GM12878 (cell line): ENCODE data around the gene ZNF512B. TPM values are rescaled to one million over a fixed set of nuclear protein-coding genes. Genes with fewer than 3 reads are reported as not detected.
A peak's percentile ranks its signal among the peaks of the same experiment; 100 is the strongest.

ENCODE experiments used
- ATAC-seq: fragments of 200-7000 bp; cut with Tn5 transposase; 3 replicates; pipeline ENCODE4 v1.9.1; 2020; ENCODE audit warnings: mild to moderate bottlenecking, moderate library complexity
- BruUV-seq: library from RNA; stranded (reverse); fragments of 400-500 nt; replicated peaks from 2 replicates; lab custom pipeline; 2021; lab: Mats Ljungman, UMichigan
- CTCF ChIA-PET: fragments of 300-600 bp; sonication (Branson Sonifier 250); formaldehyde crosslinking; extraction: SDS; loops from one replicate; lab custom pipeline; 2021; ENCODE audit warnings: inconsistent platforms; lab: Yijun Ruan, JAX
- POLR2A ChIA-PET: fragments of 350-600 bp; formaldehyde crosslinking; extraction: SDS; loops from one replicate; lab custom pipeline; 2021; ENCODE audit warnings: inconsistent platforms; lab: Charles Lee
- RAD21 ChIA-PET: fragments of 300-600 bp; sonication (Branson Sonifier 250); formaldehyde crosslinking; loops from one replicate; lab custom pipeline; 2023; ENCODE audit warnings: antibody characterized with exemption; ENCODE audit not compliant: unreplicated experiment; lab: Charles Lee
- SMC1A ChIA-PET: fragments of 300-600 bp; sonication (Branson Sonifier 250); formaldehyde crosslinking; loops from one replicate; lab custom pipeline; 2023; ENCODE audit not compliant: unreplicated experiment, uncharacterized antibody; lab: Charles Lee
- DNase-seq: peaks from one replicate; pipeline ENCODE4 v3.0.0-alpha.2; 2011; ENCODE audit warnings: low read depth, low spot score
- FAIRE-seq: peaks from 3 replicates; lab custom pipeline; 2011; peaks lifted over from hg19 to GRCh38; lab: Jason Lieb, UNC
- H2AFZ ChIP-seq: 2 replicates; pipeline ENCODE4 v1.6.0; 2011; ENCODE audit warnings: low read depth, low read length, control low read depth; ENCODE audit not compliant: control insufficient read depth
- H3K27ac ChIP-seq: 2 replicates; pipeline ENCODE4 v1.5.1; 2011; ENCODE audit warnings: control low read depth; ENCODE audit not compliant: control insufficient read depth, insufficient read depth
- H3K27me3 ChIP-seq, 2 experiments: replicated peaks in 1 of 2; 2 replicates each; pipeline versions ENCODE4 v1.6.0 to v1.6.1; 2011; ENCODE audit warnings: low read length in 1 of 2; ENCODE audit not compliant: control insufficient read depth in 2 of 2, insufficient read depth in 2 of 2
- H3K36me3 ChIP-seq, 2 experiments: 2 replicates each; pipeline ENCODE4 v1.5.1; 2011; ENCODE audit warnings: low read length in 1 of 2; ENCODE audit not compliant: control insufficient read depth in 2 of 2, insufficient read depth in 2 of 2
- H3K4me1 ChIP-seq: 2 replicates; pipeline ENCODE4 v1.6.1; 2011; ENCODE audit warnings: mild to moderate bottlenecking, low read length, moderate library complexity, mixed read lengths; ENCODE audit not compliant: control insufficient read depth, insufficient read depth
- H3K4me2 ChIP-seq: 2 replicates; pipeline ENCODE4 v1.6.0; 2011; ENCODE audit warnings: control low read depth; ENCODE audit not compliant: control insufficient read depth, insufficient read depth
- H3K4me3 ChIP-seq: fragments of 200-600 bp; sonication (generic); 2 replicates; pipeline ENCODE4 v1.5.1; 2016
- H3K79me2 ChIP-seq: 2 replicates; pipeline ENCODE4 v1.6.0; 2011; ENCODE audit warnings: low read length; ENCODE audit not compliant: control insufficient read depth, insufficient read depth
- H3K9ac ChIP-seq: 2 replicates; pipeline ENCODE4 v1.8.0; 2011; ENCODE audit warnings: low read length, control low read depth, mixed read lengths; ENCODE audit not compliant: control insufficient read depth, insufficient read depth
- H3K9me3 ChIP-seq: replicated peaks from 3 replicates; pipeline ENCODE4 v1.5.1; 2011; ENCODE audit warnings: mild to moderate bottlenecking, low read length; ENCODE audit not compliant: control insufficient read depth, insufficient read depth
- H4K20me1 ChIP-seq: 2 replicates; pipeline ENCODE4 v1.6.0; 2011; ENCODE audit not compliant: control insufficient read depth, insufficient read depth
- CTCF ChIP-seq, 3 experiments: IDR thresholded peaks in 2 of 3; conservative IDR thresholded peaks in 1 of 3; 2 replicates each; pipeline ENCODE4 v1.5.1; 2011; ENCODE audit warnings: low read depth in 3 of 3, low read length in 3 of 3, mild to moderate bottlenecking in 3 of 3, control low read depth in 2 of 3, moderate library complexity in 2 of 3, inconsistent platforms in 1 of 3, mixed read lengths in 1 of 3; ENCODE audit not compliant: control insufficient read depth in 2 of 3, insufficient read depth in 1 of 3; ENCODE audit errors: extremely low read depth in 1 of 3
- EP300 ChIP-seq, 2 experiments: fragments of 150-350 bp in 1 of 2; IDR thresholded peaks; 2 replicates each; pipeline ENCODE4 v1.6.1; 2011 to 2012; ENCODE audit warnings: low read depth in 2 of 2, low read length in 2 of 2, borderline replicate concordance in 1 of 2, improper control_type of control experiment in 1 of 2, inconsistent platforms in 1 of 2; ENCODE audit not compliant: control insufficient read depth in 1 of 2
- ESRRA ChIP-seq: IDR thresholded peaks from 2 replicates; pipeline ENCODE4 v1.6.1; 2012; ENCODE audit warnings: mild to moderate bottlenecking, low read length, improper control_type of control experiment
- GABPA ChIP-seq: IDR thresholded peaks from 2 replicates; pipeline ENCODE4 v1.6.1; 2014; ENCODE audit warnings: antibody characterized with exemption, low read depth, mild to moderate bottlenecking, inconsistent platforms
- IKZF2 ChIP-seq, 2 experiments: fragments of 450-650 bp; IDR thresholded peaks; 2 replicates each; pipeline ENCODE4 v1.6.1; 2017; ENCODE audit warnings: mild to moderate bottlenecking in 2 of 2, moderate library complexity in 2 of 2
- POLR2A ChIP-seq: IDR thresholded peaks from 2 replicates; pipeline ENCODE4 v1.6.1; 2011; ENCODE audit warnings: low read depth, mild to moderate bottlenecking, low read length
- SMAD1 ChIP-seq: fragments of 450-650 bp; IDR thresholded peaks from 2 replicates; pipeline ENCODE4 v1.6.1; 2018; ENCODE audit warnings: mild to moderate bottlenecking, low read depth; ENCODE audit not compliant: partially characterized antibody
- SUZ12 ChIP-seq: fragments of 200-600 bp; sonication (generic); IDR thresholded peaks from one replicate; pipeline ENCODE4 v1.6.1; 2018; ENCODE audit warnings: antibody characterized with exemption, mild to moderate bottlenecking; ENCODE audit not compliant: unreplicated experiment
- ZNF384 ChIP-seq: IDR thresholded peaks from 2 replicates; pipeline ENCODE4 v1.6.1; 2012; ENCODE audit warnings: low read depth, mild to moderate bottlenecking, low read length, improper control_type of control experiment, borderline replicate concordance
- WGBS: methylation state at CpG from one replicate; pipeline ENCODE4 v1.1.6; 2016; ENCODE audit warnings: low lambda C conversion rate; ENCODE audit not compliant: insufficient replicate concordance, insufficient coverage; ENCODE audit errors: missing lambda C conversion rate; 5-methylcytosine and 5-hydroxymethylcytosine counted together
- in situ Hi-C: fragments of 300-500 bp; cut with MboI; formaldehyde crosslinking; loops from 9 replicates; pipeline ENCODE4 v1.14.3; 2018; ENCODE audit warnings: mixed read lengths
- intact Hi-C: fragments of 100-400 bp; cut with micrococcal nuclease; formaldehyde crosslinking; loops from one replicate; pipeline ENCODE4 v1.14.2; 2022; ENCODE audit not compliant: unreplicated experiment
- polyA plus RNA-seq, 11 experiments: library from polyadenylated mRNA; depleted of rRNA in 4 of 11; unstranded in 6 of 11; stranded (reverse) in 5 of 11; fragments of >200 nt; fragmentation: Nextera tagmentation in 4 of 11; fragmentation: Illumina TruSeq in 1 of 11; extraction: Ambion mirVana in 4 of 11; extraction: Trizol in 1 of 11; gene quantifications; 1 replicate in 1 of 11; 2 replicates in 10 of 11; pipeline versions ENCODE4 v1.2.1 to v1.2.3, GENCODE V29; 2011 to 2016; ENCODE audit warnings: inconsistent platforms in 2 of 11, missing spikeins in 2 of 11, low read depth in 1 of 11
- total RNA-seq, 4 experiments: library from RNA; depleted of rRNA in 3 of 4; stranded (reverse); fragments of >200 nt in 3 of 4; fragmentation: Illumina TruSeq in 1 of 4; extraction: Trizol in 1 of 4; gene quantifications; 2 replicates each; pipeline versions ENCODE4 v1.2.1 to v1.2.3, GENCODE V29; 2013 to 2021
- TF ChIP-seq, protein P1 (sequence below): fragments of 450-650 bp; IDR thresholded peaks from 2 replicates; pipeline ENCODE4 v1.6.1; 2017; ENCODE audit warnings: antibody characterized with exemption, mild to moderate bottlenecking, moderate library complexity
- TF ChIP-seq, protein P2 (sequence below): fragments of 450-650 bp; IDR thresholded peaks from 2 replicates; pipeline ENCODE4 v1.6.1; 2016; ENCODE audit warnings: mild to moderate bottlenecking

Gene ZNF512B
- total and polyA plus RNA-seq, 10 of the 15 experiments (the other 5 are each of a cell fraction or from before 2014, with no cell fraction given), result 0.06 to 23.9 (median 4.0) TPM

DNA sequence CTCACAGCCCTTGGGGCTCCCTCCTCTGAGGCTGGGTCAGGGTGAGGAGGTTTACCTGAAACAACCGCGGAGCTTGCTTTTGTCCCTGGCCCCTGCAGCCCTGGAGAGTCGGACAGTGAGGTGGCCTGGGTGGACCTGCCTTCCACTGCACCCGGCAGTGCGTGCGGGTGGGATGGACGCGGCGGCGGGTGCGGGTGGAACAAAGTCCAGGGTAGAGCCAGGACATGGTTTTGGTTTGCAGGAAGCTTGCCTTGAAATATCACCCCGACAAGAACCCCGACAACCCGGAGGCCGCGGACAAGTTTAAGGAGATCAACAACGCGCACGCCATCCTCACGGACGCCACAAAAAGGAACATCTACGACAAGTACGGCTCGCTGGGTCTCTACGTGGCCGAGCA is 40.7 kb downstream of the ZNF512B start:
- Histone ChIP-seq H3K27me3 (no peaks in the 10 kb centered on the region), H3K4me1 (no peaks in the 10 kb centered on the region), H3K9me3 (no peaks in the 10 kb centered on the region), H3K4me3 (no peak overlapping the region), H3K4me2 (no peak overlapping the region), H3K79me2 (no peaks in the 10 kb centered on the region), H3K27ac (no peak overlapping the region), H4K20me1 (no peaks in the 10 kb centered on the region), H3K9ac (no peak overlapping the region), H2AFZ (no peak overlapping the region), H3K36me3 (peaks cover 14 to 29% of the 10 kb centered on the region in 2 experiments)
- DNase-seq, result no peak
- no TSS peak for BruUV-seq
- TF ChIP-seq GABPA (no peak), POLR2A (0 out of 2 replicates have a peak, but pooled peaks have one; percentile 1)
- ChIA-PET POLR2A (no interaction called here), CTCF (no interaction called here), RAD21 (no interaction called here), SMC1A (interaction anchor here (0.6 kb wide), 1 partner anchor 53 kb away, joined by 3 read pairs; no protein-coding TSS in a partner anchor)
- in situ Hi-C loops (no loop called here), intact Hi-C loops (no loop called here)
- whole genome bisulfite sequencing, result 96% methylated on average over 26 of the region's 26 CpGs
- FAIRE-seq, result no peak
- no peak for ATAC-seq

DNA sequence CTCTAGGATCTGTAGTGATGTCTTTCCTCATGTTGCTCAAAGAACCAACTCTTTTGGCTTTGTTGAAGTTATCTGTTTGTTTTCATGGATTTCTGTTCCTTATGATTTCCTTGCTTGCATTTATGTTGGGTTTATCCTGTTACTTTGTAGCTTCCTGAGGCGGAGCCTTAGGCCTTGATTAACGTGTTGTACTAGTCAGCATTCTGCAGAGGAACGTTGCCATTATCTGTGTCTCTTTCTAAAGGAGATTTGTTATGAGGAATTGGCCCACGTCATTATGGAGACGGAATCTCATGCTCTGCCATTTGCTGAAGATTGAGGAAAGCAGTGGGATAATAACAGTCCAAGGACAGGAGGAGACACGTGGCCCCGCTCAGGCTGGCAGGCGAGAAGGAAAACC is 43.4 kb downstream of the ZNF512B start:
- H3K4me1 ChIP-seq, result no peaks in the 10 kb centered on the region
- no peak for FAIRE-seq
- WGBS, result over 99% methylated on average over 8 of the region's 8 CpGs
- H2AFZ ChIP-seq, result no peak overlapping the region
- H3K27me3 ChIP-seq, result no peaks in the 10 kb centered on the region
- CTCF ChIA-PET, result interaction anchor here (1.0 kb wide), 1 partner anchor 131 kb away, joined by 3 read pairs; no protein-coding TSS in a partner anchor
- BruUV-seq, result no TSS peak
- no peak overlapping the region for H3K4me3 ChIP-seq
- SMC1A ChIA-PET, result no interaction called here
- in situ Hi-C loops, result no loop called here
- no peaks in the 10 kb centered on the region for H3K79me2 ChIP-seq
- POLR2A ChIA-PET, result no interaction called here
- peaks cover 14 to 17% of the 10 kb centered on the region in 2 experiments for H3K36me3 ChIP-seq
- no peak for DNase-seq
- RAD21 ChIA-PET, result interaction anchor here (0.6 kb wide), 1 partner anchor 388 kb away, joined by 4 read pairs; no protein-coding TSS in a partner anchor
- no peaks in the 10 kb centered on the region for H4K20me1 ChIP-seq
- H3K9ac ChIP-seq, result no peak overlapping the region
- no peak overlapping the region for H3K4me2 ChIP-seq
- no peak overlapping the region for H3K27ac ChIP-seq
- no peak for ATAC-seq
- intact Hi-C loops, result no loop called here
- H3K9me3 ChIP-seq, result no peaks in the 10 kb centered on the region
- TF ChIP-seq ESRRA (no peak), SUZ12 (no peak), SMAD1 (no peak), CTCF (IDR thresholded peaks at IDR 0.05 in 2 of 3, conservative IDR thresholded peaks at IDR 0.05 in 1 of 3; ENCODE audit: control insufficient read depth in 2 of 3, extremely low read depth in 1 of 3, insufficient read depth in 1 of 3, low read depth in 3 of 3, low read length in 3 of 3) (no peak), ZNF384 (no peak), EP300 (IDR thresholded peaks at IDR 0.05; ENCODE audit: borderline replicate concordance in 1 of 2, control insufficient read depth in 1 of 2, low read depth in 2 of 2, low read length in 2 of 2) (no peak), IKZF2 (IDR thresholded peaks at IDR 0.05) (no peak)
- TF ChIP-seq, protein P1, sequence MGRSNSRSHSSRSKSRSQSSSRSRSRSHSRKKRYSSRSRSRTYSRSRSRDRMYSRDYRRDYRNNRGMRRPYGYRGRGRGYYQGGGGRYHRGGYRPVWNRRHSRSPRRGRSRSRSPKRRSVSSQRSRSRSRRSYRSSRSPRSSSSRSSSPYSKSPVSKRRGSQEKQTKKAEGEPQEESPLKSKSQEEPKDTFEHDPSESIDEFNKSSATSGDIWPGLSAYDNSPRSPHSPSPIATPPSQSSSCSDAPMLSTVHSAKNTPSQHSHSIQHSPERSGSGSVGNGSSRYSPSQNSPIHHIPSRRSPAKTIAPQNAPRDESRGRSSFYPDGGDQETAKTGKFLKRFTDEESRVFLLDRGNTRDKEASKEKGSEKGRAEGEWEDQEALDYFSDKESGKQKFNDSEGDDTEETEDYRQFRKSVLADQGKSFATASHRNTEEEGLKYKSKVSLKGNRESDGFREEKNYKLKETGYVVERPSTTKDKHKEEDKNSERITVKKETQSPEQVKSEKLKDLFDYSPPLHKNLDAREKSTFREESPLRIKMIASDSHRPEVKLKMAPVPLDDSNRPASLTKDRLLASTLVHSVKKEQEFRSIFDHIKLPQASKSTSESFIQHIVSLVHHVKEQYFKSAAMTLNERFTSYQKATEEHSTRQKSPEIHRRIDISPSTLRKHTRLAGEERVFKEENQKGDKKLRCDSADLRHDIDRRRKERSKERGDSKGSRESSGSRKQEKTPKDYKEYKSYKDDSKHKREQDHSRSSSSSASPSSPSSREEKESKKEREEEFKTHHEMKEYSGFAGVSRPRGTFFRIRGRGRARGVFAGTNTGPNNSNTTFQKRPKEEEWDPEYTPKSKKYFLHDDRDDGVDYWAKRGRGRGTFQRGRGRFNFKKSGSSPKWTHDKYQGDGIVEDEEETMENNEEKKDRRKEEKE, result no peak
- TF ChIP-seq, protein P2, sequence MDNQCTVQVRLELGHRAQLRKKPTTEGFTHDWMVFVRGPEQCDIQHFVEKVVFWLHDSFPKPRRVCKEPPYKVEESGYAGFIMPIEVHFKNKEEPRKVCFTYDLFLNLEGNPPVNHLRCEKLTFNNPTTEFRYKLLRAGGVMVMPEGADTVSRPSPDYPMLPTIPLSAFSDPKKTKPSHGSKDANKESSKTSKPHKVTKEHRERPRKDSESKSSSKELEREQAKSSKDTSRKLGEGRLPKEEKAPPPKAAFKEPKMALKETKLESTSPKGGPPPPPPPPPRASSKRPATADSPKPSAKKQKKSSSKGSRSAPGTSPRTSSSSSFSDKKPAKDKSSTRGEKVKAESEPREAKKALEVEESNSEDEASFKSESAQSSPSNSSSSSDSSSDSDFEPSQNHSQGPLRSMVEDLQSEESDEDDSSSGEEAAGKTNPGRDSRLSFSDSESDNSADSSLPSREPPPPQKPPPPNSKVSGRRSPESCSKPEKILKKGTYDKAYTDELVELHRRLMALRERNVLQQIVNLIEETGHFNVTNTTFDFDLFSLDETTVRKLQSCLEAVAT, result no peak
